Measurements from ENCODE around the gene SPINK14. TPM values are rescaled to one million over a fixed set of nuclear protein-coding genes. Genes with fewer than 3 reads are reported as not detected.

The SPINK14 gene, protein sequence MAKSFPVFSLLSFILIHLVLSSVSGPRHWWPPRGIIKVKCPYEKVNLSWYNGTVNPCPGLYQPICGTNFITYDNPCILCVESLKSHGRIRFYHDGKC
- total RNA-seq (not detected), polyA plus RNA-seq (not detected)
- long read RNA-seq, donor 1: 0 reads
- long read RNA-seq, donor 2: 0 reads
- long read RNA-seq, donor 3: 0 reads
- long read RNA-seq, donor 4: 0 reads

DNA sequence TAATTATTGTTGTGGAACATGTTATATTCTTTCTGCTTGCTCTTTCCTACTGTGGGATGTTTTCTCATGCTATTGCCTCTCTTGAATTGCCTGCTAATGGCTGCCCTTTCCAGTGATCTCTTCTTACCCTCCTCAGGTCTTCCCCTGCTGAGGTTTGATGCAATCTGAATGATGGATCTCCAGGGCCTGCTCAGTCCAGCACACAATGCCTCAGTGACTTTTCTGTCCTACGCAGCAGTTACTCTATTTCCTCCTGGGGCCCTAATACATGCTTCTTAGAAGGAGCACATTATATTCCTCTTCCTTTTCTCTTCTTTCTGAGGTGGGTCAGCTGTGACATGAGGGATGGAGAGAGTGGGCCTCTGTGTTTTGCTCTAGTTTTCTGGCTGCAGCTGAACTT is at the start of gene SPINK14:
Gene SPINK14, plus strand, starts transcription at position 301 of the 400 bp plus-strand sequence. CDS start 1,187 bp downstream, outside the sequence.
- H3K27ac ChIP-seq (ENCODE audit: low read length): no peak within 1 kb of the TSS
- no peaks in the 10 kb centered on the region for H3K4me1 ChIP-seq (ENCODE audit: control insufficient read depth, insufficient read depth, low read length)
- DNase-seq (no peak), ATAC-seq (no peak)
- no peak within 1 kb of the TSS for H3K4me3 ChIP-seq (ENCODE audit: low read length)
- H3K27me3 ChIP-seq (ENCODE audit: control insufficient read depth, insufficient read depth): no peaks in the 10 kb centered on the region
- WGBS: 95% methylated on average over 1 of the region's 1 CpG
- H3K9me3 ChIP-seq (ENCODE audit: control insufficient read depth, low read length): no peaks in the 10 kb centered on the region
- intact Hi-C loops (cut with DNase I): no loop called here

GRCh38 chr5:148120317-148120716 is 48.0 kb upstream of the SPINK14 start:
- intact Hi-C loops (cut with DNase I): loop anchor here in 3 of 4 donors (5.0 kb wide), 1 partner anchor 168 kb away; no protein-coding TSS in a partner anchor
- DNase-seq (no peak), ATAC-seq (no peak)
- 93% methylated on average over 3 of the region's 3 CpGs for WGBS
- Histone ChIP-seq H3K9me3 (ENCODE audit: control insufficient read depth, low read length) (no peaks in the 10 kb centered on the region), H3K4me1 (ENCODE audit: control insufficient read depth, insufficient read depth, low read length) (no peaks in the 10 kb centered on the region), H3K27ac (ENCODE audit: low read length) (no peak overlapping the region), H3K27me3 (ENCODE audit: control insufficient read depth, insufficient read depth) (no peaks in the 10 kb centered on the region), H3K4me3 (ENCODE audit: low read length) (no peak overlapping the region)

GRCh38 chr5:148125641-148126040 is 42.7 kb upstream of the SPINK14 start:
- ATAC-seq: no peak
- intact Hi-C loops (cut with DNase I): no loop called here

GRCh38 chr5:148135091-148136048 is 33.0 kb upstream of the SPINK14 start:
- Histone ChIP-seq H3K4me3 (ENCODE audit: low read length) (no peak overlapping the region), H3K27me3 (ENCODE audit: control insufficient read depth, insufficient read depth) (no peaks in the 10 kb centered on the region), H3K27ac (ENCODE audit: low read length) (no peak overlapping the region), H3K9me3 (ENCODE audit: control insufficient read depth, low read length) (no peaks in the 10 kb centered on the region), H3K4me1 (ENCODE audit: control insufficient read depth, insufficient read depth, low read length) (no peaks in the 10 kb centered on the region)
- WGBS: 78% methylated on average over 5 of the region's 5 CpGs
- ATAC-seq (no peak), DNase-seq (no peak)
- intact Hi-C loops (cut with DNase I): no loop called here

More at GRCh38 chr5:148125641-148126040, 42.7 kb upstream of the SPINK14 start:
- no peak overlapping the region for H3K4me3 ChIP-seq (ENCODE audit: low read length)
- no peak for DNase-seq
- 53% methylated on average over 3 of the region's 3 CpGs for WGBS
- H3K27ac ChIP-seq (ENCODE audit: low read length): no peak overlapping the region
- H3K9me3 ChIP-seq (ENCODE audit: control insufficient read depth, low read length): no peaks in the 10 kb centered on the region
- no peaks in the 10 kb centered on the region for H3K4me1 ChIP-seq (ENCODE audit: control insufficient read depth, insufficient read depth, low read length)
- H3K27me3 ChIP-seq (ENCODE audit: control insufficient read depth, insufficient read depth): no peaks in the 10 kb centered on the region

DNA sequence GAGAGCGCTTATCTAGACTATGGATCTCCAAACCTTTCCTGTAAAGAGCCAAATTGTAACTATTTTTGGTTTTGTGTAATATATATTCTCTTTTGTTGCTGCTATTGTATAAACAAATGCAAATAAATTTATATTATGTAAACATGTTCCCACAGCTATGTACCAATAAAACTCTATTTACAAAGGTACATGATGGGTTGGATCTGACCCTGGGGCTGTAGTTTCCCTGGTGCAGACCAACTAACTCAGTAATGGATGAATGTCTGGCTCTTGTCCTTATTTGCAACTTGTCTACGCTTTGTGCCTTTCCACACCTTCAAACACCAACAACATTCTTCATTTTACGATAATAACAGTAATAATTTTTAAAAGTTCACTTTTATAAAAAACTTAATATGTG is 27.5 kb upstream of the SPINK14 start:
- ATAC-seq: no peak
- no peaks in the 10 kb centered on the region for H3K4me1 ChIP-seq (ENCODE audit: control insufficient read depth, insufficient read depth, low read length)
- H3K4me3 ChIP-seq (ENCODE audit: low read length): no peak overlapping the region
- H3K27ac ChIP-seq (ENCODE audit: low read length): no peak overlapping the region
- no peak for DNase-seq
- H3K9me3 ChIP-seq (ENCODE audit: control insufficient read depth, low read length): no peaks in the 10 kb centered on the region
- 98% methylated on average over 3 of the region's 3 CpGs for WGBS
- intact Hi-C loops (cut with DNase I): no loop called here
- no peaks in the 10 kb centered on the region for H3K27me3 ChIP-seq (ENCODE audit: control insufficient read depth, insufficient read depth)

DNA sequence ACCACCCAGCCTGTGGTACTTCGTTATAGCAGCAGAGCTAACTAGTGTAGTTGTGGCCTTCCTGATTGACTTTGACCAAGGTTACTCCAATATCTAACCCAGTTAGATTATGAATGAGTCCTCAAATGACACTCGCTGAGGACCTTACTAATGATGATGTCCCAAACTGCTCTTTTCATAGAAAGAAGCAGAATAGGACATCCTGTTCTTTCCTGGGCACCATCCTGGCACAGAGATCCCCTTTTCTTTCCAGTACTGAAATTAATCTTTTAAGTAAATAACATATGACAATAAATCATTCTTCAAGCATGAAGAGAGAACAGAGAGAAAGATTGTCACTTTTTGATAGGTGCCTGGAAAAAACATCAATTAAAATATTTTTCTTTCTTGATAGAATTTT is 26.7 kb upstream of the SPINK14 start:
- 80% methylated on average over 2 of the region's 2 CpGs for WGBS

GRCh38 chr5:148145916-148146315 is 22.4 kb upstream of the SPINK14 start:
- no peak for DNase-seq
- intact Hi-C loops (cut with DNase I): no loop called here
- H3K4me1 ChIP-seq (ENCODE audit: control insufficient read depth, insufficient read depth, low read length): no peaks in the 10 kb centered on the region
- no peaks in the 10 kb centered on the region for H3K27me3 ChIP-seq (ENCODE audit: control insufficient read depth, insufficient read depth)
- no peak overlapping the region for H3K27ac ChIP-seq (ENCODE audit: low read length)
- no peak overlapping the region for H3K4me3 ChIP-seq (ENCODE audit: low read length)
- no peaks in the 10 kb centered on the region for H3K9me3 ChIP-seq (ENCODE audit: control insufficient read depth, low read length)
- no peak for ATAC-seq

More for the DNA sequence above, 26.7 kb upstream of the SPINK14 start:
- intact Hi-C loops (cut with DNase I): no loop called here
- no peaks in the 10 kb centered on the region for H3K27me3 ChIP-seq (ENCODE audit: control insufficient read depth, insufficient read depth)
- no peak overlapping the region for H3K4me3 ChIP-seq (ENCODE audit: low read length)
- no peaks in the 10 kb centered on the region for H3K4me1 ChIP-seq (ENCODE audit: control insufficient read depth, insufficient read depth, low read length)
- H3K9me3 ChIP-seq (ENCODE audit: control insufficient read depth, low read length): no peaks in the 10 kb centered on the region
- DNase-seq (no peak), ATAC-seq (no peak)
- no peak overlapping the region for H3K27ac ChIP-seq (ENCODE audit: low read length)

- no peaks in the 10 kb centered on the region for H3K4me1 ChIP-seq (ENCODE audit: control insufficient read depth, insufficient read depth, low read length)
- ATAC-seq (no peak), DNase-seq (no peak)
- H3K27me3 ChIP-seq (ENCODE audit: control insufficient read depth, insufficient read depth): no peaks in the 10 kb centered on the region
- H3K9me3 ChIP-seq (ENCODE audit: control insufficient read depth, low read length): no peaks in the 10 kb centered on the region
- no peak overlapping the region for H3K4me3 ChIP-seq (ENCODE audit: low read length)
- WGBS: 93% methylated on average over 1 of the region's 1 CpG
- intact Hi-C loops (cut with DNase I): no loop called here
- H3K27ac ChIP-seq (ENCODE audit: low read length): no peak overlapping the region
Observed at GRCh38 chr5:148146487-148146886, 21.9 kb upstream of the SPINK14 start.

GRCh38 chr5:148147415-148147814 is 20.9 kb upstream of the SPINK14 start:
- Histone ChIP-seq H3K4me1 (ENCODE audit: control insufficient read depth, insufficient read depth, low read length) (no peaks in the 10 kb centered on the region), H3K4me3 (ENCODE audit: low read length) (no peak overlapping the region), H3K27me3 (ENCODE audit: control insufficient read depth, insufficient read depth) (no peaks in the 10 kb centered on the region), H3K27ac (ENCODE audit: low read length) (no peak overlapping the region), H3K9me3 (ENCODE audit: control insufficient read depth, low read length) (no peaks in the 10 kb centered on the region)
- 93% methylated on average over 4 of the region's 4 CpGs for WGBS
- DNase-seq (no peak), ATAC-seq (no peak)
- intact Hi-C loops (cut with DNase I): no loop called here

DNA sequence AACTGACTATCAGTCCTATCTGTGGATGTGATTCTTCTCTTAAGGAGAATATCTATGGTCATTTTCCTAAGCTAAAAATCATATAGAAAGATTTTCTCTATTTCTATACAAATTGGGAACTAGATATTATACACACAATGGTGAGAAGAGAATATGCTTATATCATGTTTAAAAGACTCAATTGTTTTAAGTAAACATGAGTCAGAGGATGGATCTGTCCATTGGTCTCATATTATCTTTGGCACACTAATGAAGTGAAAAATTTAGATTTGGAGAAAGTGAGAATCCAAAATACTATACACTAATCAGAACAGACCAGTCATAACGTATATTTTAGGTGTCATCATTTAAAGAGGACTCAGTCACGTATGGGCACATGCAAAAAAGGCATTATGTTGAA is 16.5 kb upstream of the SPINK14 start:
- 65% methylated on average over 2 of the region's 2 CpGs for WGBS

DNA sequence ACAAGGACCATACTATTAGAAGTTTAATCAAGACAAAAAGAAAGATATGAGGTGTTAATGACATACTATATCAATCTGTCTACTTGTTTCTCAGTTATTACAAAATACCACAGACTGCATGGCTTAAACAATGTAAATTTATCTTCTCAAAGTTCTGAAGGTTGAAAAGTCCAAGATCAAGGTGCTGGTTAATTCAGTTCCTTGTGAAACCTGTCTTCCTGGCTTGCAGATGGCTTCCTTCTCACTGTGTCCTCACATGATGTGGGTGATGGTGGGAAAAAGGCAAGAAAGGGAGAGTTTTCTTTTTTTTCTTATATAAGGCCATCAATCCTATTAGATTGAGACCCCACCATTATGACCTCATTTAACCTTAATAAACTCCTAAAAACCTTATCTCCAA is 15.6 kb upstream of the SPINK14 start:
- Histone ChIP-seq H3K4me3 (ENCODE audit: low read length) (no peak overlapping the region), H3K9me3 (ENCODE audit: control insufficient read depth, low read length) (no peaks in the 10 kb centered on the region), H3K27ac (ENCODE audit: low read length) (no peak overlapping the region), H3K4me1 (ENCODE audit: control insufficient read depth, insufficient read depth, low read length) (no peaks in the 10 kb centered on the region), H3K27me3 (ENCODE audit: control insufficient read depth, insufficient read depth) (no peaks in the 10 kb centered on the region)
- no peak for DNase-seq
- intact Hi-C loops (cut with DNase I): no loop called here
- ATAC-seq: no peak

More for the DNA sequence above, 16.5 kb upstream of the SPINK14 start:
- no peak overlapping the region for H3K4me3 ChIP-seq (ENCODE audit: low read length)
- no peaks in the 10 kb centered on the region for H3K27me3 ChIP-seq (ENCODE audit: control insufficient read depth, insufficient read depth)
- no peaks in the 10 kb centered on the region for H3K4me1 ChIP-seq (ENCODE audit: control insufficient read depth, insufficient read depth, low read length)
- intact Hi-C loops (cut with DNase I): no loop called here
- DNase-seq (no peak), ATAC-seq (no peak)
- H3K9me3 ChIP-seq (ENCODE audit: control insufficient read depth, low read length): no peaks in the 10 kb centered on the region
- no peak overlapping the region for H3K27ac ChIP-seq (ENCODE audit: low read length)
